ENCODE measurements around the gene SETDB1.
A peak's percentile ranks its signal among the peaks of the same experiment; 100 is the strongest.

SETDB1 gene

GRCh38 chr1:150944856-150945255, 18.7 kb downstream of the SETDB1 start:
- DNase-seq: no peak

DNA sequence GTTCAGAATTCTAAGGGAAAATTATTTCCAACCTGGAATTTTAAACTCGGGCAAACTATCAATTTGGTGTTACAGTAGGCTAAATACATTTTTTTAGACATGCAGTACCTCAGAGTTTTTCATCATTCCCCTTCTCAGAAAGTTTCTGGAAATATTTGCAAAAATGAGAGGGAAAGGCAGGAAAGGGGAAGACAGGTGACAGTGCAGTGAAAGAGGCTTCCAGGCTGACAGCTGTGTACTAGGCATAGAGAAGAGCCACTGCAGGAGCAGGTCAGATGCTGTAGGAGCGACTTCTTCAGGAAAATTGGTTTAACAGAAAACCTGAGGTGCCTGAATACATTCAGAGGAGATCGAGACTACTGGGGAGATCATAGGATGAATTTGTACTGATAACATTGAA, 28.5 kb downstream of the SETDB1 start:
- no peak for DNase-seq

DNA sequence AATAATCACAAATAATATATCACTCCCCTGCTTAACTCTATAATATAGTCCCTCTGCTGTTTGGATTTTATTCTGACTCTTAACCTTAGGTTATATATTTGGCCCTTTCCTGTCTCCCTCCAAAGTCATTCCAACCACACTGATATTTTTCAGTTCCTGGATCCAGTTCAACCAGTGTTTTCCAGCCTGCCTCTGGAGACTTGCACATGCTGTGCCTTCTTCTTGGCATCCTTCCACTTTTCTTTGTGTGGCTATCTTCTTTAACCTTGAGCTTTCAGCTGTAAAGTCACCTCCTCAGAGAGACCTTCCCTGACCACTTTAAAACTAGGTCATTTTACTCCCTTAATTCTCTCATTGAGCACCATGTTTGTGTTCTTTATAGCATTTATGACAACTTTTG, 29.1 kb downstream of the SETDB1 start:
- DNase-seq: no peak

DNA sequence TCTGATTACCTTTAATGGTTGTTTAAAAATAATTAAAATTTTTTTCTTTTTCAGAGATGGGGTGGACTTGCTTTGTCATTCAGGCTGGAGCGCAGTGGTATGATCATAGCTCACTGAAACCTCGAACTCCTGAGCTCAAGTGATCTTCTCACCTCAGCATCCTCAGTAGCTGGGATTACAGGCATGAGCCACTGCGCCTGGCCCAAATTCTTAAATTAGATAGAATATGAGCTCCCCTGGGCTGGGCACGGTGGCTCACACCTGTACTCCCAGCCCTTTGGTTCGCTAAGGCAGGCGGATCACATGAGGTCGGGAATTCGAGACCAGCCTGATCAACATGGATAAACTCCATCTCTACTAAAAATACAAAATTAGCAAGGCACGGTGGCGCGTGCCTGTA, 31.5 kb downstream of the SETDB1 start:
- DNase-seq: no peak

GRCh38 chr1:150960646-150961045, 34.5 kb downstream of the SETDB1 start:
- no peak for DNase-seq

DNA sequence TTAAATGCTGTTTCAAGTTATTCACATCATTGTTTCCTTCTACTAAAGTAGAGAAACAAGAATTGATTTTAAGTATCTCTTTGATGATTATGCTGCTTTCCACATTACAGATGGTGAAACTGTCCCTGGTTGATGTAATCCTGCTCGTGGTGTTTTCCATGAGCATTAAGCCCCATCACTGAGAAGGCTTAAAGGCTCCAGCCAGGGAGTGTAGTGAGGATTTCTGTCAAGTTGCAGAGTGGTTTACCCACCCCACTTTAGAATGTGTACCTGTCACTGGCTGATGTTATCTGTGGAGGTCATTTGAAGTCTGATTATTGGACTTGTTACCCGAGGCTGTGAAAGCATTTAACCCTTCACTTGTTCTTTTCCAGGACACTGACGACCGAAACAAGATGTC, 35.6 kb downstream of the SETDB1 start:
- no peak for DNase-seq

DNA sequence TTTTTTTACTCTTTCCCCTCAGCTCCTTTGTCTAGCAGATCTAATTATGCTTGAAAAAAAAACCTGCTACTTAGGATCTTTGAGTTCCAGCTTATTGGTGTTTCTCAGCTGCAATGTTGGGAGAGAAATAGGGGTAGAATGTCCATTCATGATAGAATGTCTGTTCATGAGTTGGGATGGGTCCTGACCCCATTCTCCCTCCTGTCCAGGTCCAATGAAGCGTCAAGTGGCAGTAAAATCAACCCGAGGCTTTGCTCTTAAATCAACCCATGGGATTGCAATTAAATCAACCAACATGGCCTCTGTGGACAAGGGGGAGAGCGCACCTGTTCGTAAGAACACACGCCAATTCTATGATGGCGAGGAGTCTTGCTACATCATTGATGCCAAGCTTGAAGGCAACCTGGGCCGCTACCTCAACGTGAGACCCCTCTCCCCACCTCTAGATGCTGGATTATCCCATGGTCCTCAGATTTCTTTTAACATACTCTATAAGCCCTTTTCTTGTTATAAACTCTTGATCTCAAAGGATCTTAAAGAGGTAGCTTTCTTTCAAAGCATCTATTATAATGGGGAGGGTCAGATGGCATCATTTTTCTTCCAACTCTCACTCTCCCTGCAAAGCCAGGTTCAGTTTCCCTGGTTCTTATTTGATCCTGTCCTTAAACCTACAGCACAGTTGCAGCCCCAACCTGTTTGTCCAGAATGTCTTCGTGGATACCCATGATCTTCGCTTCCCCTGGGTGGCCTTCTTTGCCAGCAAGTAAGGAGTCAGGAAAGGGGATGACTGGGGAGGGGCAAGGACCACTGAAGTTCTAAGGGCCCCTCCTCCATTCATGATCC, 37.4 kb downstream of the SETDB1 start:
- DNase-seq: no peak

GRCh38 chr1:150964164-150964489, 38.0 kb downstream of the SETDB1 start:
- no peak for DNase-seq

DNA sequence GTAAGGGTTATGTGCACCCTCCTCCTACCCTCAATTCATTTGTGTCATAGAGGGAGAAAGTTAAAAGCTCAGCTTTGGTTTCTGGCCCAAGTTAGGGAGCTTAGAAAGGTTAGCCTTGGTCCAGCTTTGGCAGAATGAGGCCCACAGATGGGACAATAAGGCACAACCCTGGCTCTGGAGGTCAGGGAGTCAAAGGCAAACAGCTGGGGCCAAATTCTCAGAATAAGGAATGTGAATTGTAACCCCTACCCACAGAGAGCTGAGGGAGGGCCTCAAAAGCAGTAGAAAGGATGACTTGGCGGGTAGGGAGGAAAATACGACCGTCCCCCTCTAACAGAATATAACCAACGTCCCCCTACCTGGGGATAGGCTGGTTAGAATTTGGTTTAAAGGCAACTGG, 39.4 kb downstream of the SETDB1 start:
- DNase-seq: no peak

DNA sequence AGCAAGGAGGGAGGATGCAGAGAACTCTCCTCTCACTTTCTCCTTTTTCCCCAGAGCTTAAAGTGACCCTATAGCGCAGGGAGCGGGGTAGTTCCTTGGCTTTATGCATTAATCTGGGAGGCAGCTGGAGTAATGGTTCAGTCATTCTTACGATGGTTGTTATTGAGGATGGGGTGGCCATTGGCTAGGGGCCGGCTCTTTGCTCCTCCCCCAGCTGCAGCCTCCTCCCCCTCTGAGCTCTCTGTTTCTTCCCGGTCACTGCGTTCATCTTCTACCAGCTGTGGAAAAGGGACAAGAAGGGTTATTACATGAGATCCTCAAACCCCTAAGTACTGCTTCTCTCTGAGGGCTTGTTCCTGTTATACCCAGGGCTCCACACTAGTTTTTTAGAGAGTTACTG, 39.8 kb downstream of the SETDB1 start:
- no peak for DNase-seq

DNA sequence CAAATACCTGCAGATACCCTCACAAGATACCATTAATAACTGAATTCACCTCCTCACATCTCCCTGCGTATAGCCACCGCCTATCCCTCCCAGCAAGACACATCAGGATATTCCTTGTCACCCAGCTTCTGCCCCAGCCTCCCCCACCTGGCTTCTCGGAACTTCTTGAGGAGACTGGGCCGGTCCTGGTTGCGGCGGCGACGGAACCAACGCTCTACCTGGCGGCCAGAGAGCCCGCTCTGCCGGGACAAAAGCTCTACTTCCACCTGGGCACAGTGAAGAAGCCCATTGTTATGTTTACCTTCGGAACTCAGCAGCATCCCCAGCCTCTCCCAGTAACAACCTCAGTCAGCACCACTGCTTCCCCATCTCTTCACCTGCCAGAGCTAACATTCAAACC, 41.8 kb downstream of the SETDB1 start:
- no peak for DNase-seq

GRCh38 chr1:150968491-150968890, 42.3 kb downstream of the SETDB1 start:
- DNase-seq: no peak

DNA sequence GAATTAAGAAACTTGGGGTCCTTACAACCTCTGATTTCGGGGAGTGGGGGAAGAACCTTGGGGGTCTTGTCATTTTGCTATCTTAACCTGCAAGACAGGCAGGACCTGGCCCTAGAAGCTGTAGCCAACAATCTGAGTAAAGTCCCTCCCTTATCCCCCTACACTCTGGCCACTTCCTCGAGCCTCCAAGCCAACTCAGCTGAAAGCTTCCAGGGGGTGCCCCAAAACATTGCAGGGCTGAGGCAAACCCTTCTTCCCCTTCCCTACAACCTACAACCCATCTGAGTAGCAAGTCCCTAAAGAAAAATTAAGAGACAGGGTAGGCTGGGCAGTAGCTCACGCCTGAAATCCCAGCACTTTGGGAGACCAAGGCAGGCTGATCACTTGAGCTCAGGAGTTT, 43.5 kb downstream of the SETDB1 start:
- no peak for DNase-seq

DNA sequence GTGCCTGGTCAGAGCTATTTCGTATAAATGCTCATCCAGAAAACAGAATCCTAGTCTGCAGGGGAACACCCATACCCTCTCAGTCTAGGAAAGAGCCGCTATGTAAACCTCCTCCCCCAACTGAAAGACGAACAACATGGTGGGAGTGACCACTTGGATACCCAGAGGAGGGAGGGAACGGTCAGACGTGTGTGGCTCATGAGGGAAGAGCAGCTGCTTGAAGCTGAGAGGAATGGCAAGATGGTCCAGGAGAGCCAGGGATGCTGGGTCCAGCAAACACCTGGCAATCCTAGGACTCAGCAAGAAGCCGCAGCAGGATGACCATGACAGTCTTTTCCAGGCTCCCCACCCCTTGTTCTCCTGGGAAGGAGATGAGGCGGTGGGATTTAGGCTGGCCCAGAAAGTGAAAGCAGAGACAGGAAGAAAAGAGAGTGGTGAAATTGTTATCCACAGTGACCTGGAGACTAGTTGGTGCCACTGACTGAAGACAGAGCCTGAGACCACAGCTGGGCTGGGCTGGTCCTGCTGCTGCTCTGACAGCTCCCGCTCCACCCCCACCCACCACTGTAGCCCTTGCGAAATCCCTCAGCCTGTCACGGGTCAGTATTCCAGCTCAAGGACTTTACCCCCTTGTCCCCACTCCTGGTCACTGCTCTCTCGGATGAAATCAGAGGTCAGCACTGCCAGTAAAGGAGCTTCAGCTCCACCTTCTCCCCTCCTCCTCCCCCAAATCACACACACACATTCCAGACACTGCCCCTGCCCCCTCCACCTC, 44.8 kb downstream of the SETDB1 start:
- DNase-seq: peak; percentile 70

DNA sequence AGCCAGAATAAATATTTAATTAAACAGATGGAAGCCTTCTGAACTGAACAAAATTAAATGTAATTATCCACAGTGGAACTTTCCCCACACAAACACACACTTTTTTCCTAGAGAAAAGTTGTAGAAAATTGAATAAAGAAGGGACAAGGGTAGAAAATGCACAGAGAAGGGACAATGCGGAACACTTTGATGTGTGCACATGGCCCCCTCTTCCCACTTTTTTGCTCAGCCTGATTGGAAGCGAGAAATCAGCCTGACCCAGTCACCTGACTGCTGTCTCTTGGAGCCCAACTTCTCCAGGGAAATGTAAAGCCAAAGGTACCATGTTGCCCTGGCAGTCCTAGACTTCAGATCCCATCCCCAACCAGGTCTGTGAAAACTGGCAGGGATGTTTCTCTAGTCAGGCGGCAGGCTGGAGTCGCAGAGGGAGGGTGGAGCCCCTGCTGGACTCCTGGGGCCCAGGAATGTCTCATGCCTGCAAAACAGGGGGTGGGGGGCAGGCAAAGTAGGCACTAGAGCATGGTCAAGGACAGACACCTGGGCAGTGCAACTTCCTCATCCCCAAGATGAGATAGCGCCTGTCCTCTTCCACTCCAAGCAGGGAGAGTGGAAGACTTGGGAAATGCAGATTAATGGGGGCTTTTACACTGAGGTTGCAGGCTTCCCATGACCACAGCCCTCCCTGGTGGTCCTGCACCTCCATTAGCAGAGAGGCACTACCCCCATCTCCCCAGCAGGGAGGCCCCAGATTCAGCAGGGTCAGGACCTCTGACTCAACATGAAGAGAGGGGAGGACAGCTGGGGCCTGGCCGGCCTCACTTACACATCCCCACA, 45.6 kb downstream of the SETDB1 start:
- DNase-seq: no peak

- DNase-seq: no peak
Observed at GRCh38 chr1:150972417-150972940, 46.3 kb downstream of the SETDB1 start.

GRCh38 chr1:150973258-150973835, 47.2 kb downstream of the SETDB1 start:
- DNase-seq: no peak

DNA sequence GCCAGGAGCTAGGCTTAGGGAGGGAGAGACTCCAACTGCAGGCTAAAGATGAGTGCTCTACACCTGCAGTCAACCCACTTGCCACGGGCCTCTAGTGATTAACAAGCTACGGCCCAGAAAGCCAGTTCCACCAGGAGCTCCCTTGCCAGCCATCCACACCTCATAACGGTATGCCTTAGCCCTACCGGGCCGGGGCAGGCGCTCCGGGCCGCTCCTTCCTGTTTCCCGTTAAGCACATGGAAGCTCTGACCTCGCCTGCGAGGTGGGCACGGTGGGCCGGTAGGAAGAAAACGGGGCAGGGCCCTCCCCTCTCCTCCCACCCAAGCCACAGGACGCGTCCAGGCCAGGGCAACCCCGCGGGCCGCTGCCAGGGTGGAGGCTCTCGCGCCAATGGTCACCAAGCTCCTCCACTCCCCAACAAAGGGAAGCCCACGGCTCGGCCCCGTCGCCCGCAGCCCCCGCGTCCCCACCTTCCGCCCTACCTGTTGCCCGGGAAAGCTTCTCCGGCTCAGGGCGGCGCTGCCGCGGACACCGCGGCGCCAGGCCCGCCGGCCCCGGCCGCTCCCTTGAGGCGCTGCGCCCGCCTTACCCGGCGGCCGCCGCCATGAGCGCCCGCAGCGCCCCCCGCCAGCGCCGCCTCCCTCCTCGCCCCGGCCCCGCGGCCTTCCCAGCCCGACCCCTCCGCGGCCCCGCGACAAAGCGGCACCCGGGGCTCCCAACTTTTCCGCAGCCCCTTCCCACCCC, 47.8 kb downstream of the SETDB1 start:
- peak; percentile 33 for DNase-seq

DNA sequence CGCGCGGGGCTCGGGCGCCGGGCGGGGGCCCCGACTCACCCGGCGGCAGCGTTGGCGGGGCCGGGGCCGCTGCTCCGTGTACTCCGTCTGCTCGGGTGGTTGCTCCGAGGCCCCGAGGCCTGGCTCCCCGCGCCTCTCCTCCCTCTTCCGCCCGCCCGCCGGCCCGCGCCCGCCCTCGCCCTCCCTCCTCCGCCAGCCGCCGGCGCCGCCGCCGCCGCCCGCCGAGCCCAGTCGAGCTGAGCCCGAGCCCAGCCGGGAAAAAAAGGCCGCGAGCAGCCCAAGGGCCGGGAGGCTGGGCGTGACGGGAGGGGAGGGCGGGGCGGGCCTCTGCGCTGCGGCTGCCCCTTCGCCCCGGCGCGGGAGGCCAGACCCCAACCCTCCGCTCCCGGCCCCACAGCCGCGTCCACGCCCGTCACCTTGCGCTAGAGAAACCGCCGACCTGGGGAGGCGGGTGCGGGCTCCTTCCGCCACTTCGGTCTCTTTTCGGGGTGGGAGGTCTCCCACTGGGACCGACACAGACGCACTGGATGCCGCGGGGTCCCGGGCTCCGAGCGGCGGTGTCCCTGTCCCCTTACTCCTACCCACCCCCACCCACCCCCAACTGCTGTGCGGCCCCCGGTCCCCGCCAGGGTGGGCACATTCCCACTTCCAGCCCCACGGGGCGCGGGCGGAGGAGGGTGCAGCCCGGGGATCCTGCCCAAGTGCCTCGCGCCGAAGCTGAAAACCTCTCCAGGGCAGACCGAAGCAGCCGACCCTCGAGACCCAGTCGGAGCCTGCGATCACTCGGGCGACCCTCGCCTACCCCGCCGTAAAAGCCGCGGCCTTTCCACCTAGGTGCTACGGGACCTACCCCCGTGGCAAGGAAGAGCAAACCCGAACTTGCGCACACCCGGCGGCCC, 48.7 kb downstream of the SETDB1 start, which contains the start of gene CERS2:
Gene CERS2 (minus strand): TSS at position 256 of the 899 bp plus-strand sequence. CDS start 5,745 bp downstream, outside the sequence.
- peak; percentile 81 for DNase-seq

DNA sequence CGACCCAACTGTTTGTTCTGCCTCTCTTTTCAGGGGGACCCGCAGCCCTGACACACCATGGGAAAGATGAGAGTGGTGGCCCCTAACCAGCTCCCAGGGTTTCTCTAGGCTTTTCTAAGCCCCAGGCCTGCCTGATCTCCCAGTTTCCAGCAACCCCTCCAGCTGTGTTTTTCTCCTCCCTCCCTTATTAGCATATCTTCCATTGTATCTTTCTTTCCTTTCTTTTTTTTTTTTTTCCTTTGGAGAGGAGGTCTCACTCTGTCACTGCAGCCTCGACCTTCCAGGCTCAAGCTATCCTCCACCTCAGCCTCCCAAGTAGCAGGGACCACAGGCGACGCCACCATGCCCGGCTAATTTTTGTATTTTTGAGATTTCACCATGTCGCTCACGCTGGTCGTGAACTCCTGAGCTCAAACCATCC, 50.2 kb downstream of the SETDB1 start:
- DNase-seq: no peak

Measured in suppressor macrophage treated with lipopolysaccharide for 4 hours (primary cell).